ENCODE measurements around the gene TBC1D8B.
"Not testable (repeated sequence)": the region's sequence is repeated elsewhere in the genome, so short reads cannot be mapped to it uniquely, and the experiment has no call there.

TBC1D8B gene

GRCh38 chrX:106802388-106803275, at the start of gene TBC1D8B:
Gene TBC1D8B (plus strand): TSS chrX:106802673. CDS start chrX:106802854, 181 bp downstream.
- DNase-seq: no peak

- not testable (repeated sequence) for DNase-seq
Measured at GRCh38 chrX:106769288-106769687, 33.2 kb upstream of the TBC1D8B start.

GRCh38 chrX:106774981-106775380, 27.5 kb upstream of the TBC1D8B start:
- no peak for DNase-seq

- DNase-seq: no peak
Measured at GRCh38 chrX:106780264-106780663, 22.2 kb upstream of the TBC1D8B start.

- DNase-seq: no peak
Measured at GRCh38 chrX:106780664-106781377, 21.7 kb upstream of the TBC1D8B start.

GRCh38 chrX:106783716-106784115, 18.8 kb upstream of the TBC1D8B start:
- DNase-seq: no peak

- no peak for DNase-seq
Measured at GRCh38 chrX:106791495-106791894, 11.0 kb upstream of the TBC1D8B start.

GRCh38 chrX:106802063-106802387, 448 bp upstream of the TBC1D8B start:
- DNase-seq: no peak

GRCh38 chrX:106811131-106811910, 8.8 kb downstream of the TBC1D8B start:
- no peak for DNase-seq

- not testable (repeated sequence) for DNase-seq
Measured at GRCh38 chrX:106812930-106813329, 10.5 kb downstream of the TBC1D8B start.

GRCh38 chrX:106814093-106814492, 11.6 kb downstream of the TBC1D8B start:
- DNase-seq: not testable (repeated sequence)

GRCh38 chrX:106862972-106863688, 60.7 kb downstream of the TBC1D8B start:
- peak; percentile 33 for DNase-seq

GRCh38 chrX:106863697-106864096, 61.2 kb downstream of the TBC1D8B start:
- no peak for DNase-seq

GRCh38 chrX:106872796-106873195, 70.3 kb downstream of the TBC1D8B start:
- DNase-seq: not testable (repeated sequence)

- peak; percentile 37 for DNase-seq
Measured at GRCh38 chrX:106874075-106874474, 71.6 kb downstream of the TBC1D8B start.

- DNase-seq: no peak
Measured at GRCh38 chrX:106875151-106875550, 72.7 kb downstream of the TBC1D8B start.

GRCh38 chrX:106889468-106889867, 87.0 kb downstream of the TBC1D8B start:
- DNase-seq: no peak

- DNase-seq: no peak
Measured at GRCh38 chrX:106891762-106892460, 89.4 kb downstream of the TBC1D8B start.

- peak; percentile 63 for DNase-seq
Measured at GRCh38 chrX:106894392-106894909, 92.0 kb downstream of the TBC1D8B start.

- no peak for DNase-seq
Measured at GRCh38 chrX:106894978-106895452, 92.5 kb downstream of the TBC1D8B start.

- DNase-seq: no peak
Measured at GRCh38 chrX:106897259-106897658, 94.8 kb downstream of the TBC1D8B start.

GRCh38 chrX:106898462-106898861, 96.0 kb downstream of the TBC1D8B start:
- DNase-seq: peak; percentile 37
